Esophagus (tissue), 2 donors: ENCODE data around the gene USP40. TPM values are rescaled to one million over a fixed set of nuclear protein-coding genes. Genes with fewer than 3 reads are reported as not detected.

Experiments used
- H3K27ac ChIP-seq, 2 donors: one replicate each; pipeline ENCODE4 v1.5.1; 2013; ENCODE audit warnings: low read depth in 2 of 2, mild to moderate bottlenecking in 2 of 2, inconsistent platforms in 1 of 2, low read length in 1 of 2, moderate library complexity in 1 of 2
- H3K27me3 ChIP-seq, 2 donors: one replicate each; pipeline ENCODE4 v1.6.1; 2013; ENCODE audit warnings: low read length in 2 of 2, control low read depth in 1 of 2, mild to moderate bottlenecking in 1 of 2; ENCODE audit not compliant: insufficient read depth in 2 of 2, control insufficient read depth in 1 of 2
- H3K36me3 ChIP-seq, 2 donors: one replicate each; pipeline ENCODE4 v1.6.1; 2013; ENCODE audit warnings: low read length in 1 of 2; ENCODE audit not compliant: control insufficient read depth in 2 of 2, insufficient read depth in 2 of 2
- H3K4me1 ChIP-seq, 2 donors: one replicate each; pipeline ENCODE4 v1.6.1; 2013; ENCODE audit warnings: low read length in 1 of 2; ENCODE audit not compliant: control insufficient read depth in 2 of 2, insufficient read depth in 2 of 2
- H3K4me3 ChIP-seq, 2 donors: one replicate each; pipeline ENCODE4 v1.5.1; 2013; ENCODE audit warnings: low read length in 2 of 2, mild to moderate bottlenecking in 2 of 2, low read depth in 1 of 2, moderate library complexity in 1 of 2
- H3K9me3 ChIP-seq, 2 donors: one replicate each; pipeline ENCODE4 v1.6.1; 2013; ENCODE audit warnings: mild to moderate bottlenecking in 2 of 2, low read depth in 1 of 2, low read length in 1 of 2, moderate library complexity in 1 of 2; ENCODE audit not compliant: control insufficient read depth in 2 of 2, insufficient read depth in 1 of 2
- WGBS, 2 donors: extraction: QIAGEN DNeasy Blood & Tissue Kit; methylation state at CpG; one replicate each; pipeline ENCODE4 v1.1.7; 2013; 5-methylcytosine and 5-hydroxymethylcytosine counted together
- polyA plus RNA-seq, 2 donors: library from polyadenylated mRNA; stranded (reverse); fragments of 200-250 nt; gene quantifications; one replicate each; pipeline ENCODE4 v1.2.3, GENCODE V29; 2013
- donor health status: healthy with polysubstance abuse.
- donor health status: Bipolar disorder and iron deficiency.

Gene USP40
- polyA plus RNA-seq, 2 donors: 14.2 to 29.9 TPM

DNA sequence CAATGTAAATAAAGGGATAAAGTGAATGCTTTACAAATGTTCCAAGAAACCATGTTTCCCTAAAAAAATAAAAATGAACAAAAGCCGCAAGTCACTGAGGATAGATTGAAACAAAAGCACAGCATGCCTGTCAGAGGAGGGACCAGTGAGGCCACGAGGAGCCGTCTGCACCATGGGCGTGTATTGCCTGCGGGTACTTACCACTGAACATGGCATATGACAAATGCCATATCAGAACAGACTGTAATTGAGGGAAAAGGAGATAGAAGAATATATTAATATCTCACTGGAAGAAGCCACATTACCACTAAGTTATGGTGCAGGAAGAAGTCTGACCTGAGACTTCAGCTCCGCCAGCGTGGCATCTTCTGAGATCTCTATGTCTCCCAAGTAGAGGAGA is 75.8 kb downstream of the USP40 start:
- Histone ChIP-seq H3K9me3 (no peaks in the 10 kb centered on the region), H3K4me1 (peaks cover 0 to 4% of the 10 kb centered on the region in 2 donors), H3K27ac (peak overlapping the region; percentile 64 to 86), H3K4me3 (no peak overlapping the region), H3K36me3 (peaks cover 4 to 6% of the 10 kb centered on the region in 2 donors), H3K27me3 (no peaks in the 10 kb centered on the region)
- WGBS, 2 donors: 61 to 69% methylated on average over 7 of the region's 7 CpGs

DNA sequence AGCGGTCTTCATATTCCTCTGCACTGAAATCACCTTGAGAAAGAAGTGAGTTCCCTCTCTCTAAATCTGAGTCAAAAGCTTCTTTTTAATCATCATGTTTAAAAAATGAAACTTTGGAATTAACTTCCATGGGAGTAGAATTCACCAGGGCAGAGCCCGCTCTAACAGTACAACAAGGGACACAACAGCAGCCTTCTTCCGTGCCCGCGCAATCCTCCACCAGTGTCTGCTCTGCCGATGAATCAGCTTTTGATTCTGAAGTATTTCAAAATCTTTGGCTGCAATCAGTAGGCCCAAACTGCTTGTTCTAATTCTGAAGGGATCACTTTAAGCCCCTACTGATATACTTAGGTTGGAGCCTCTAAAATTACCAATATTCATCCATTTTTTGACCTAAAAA is 76.9 kb downstream of the USP40 start:
- Histone ChIP-seq H3K36me3 (peaks cover 6 to 9% of the 10 kb centered on the region in 2 donors), H3K4me1 (peaks cover 0 to 4% of the 10 kb centered on the region in 2 donors), H3K4me3 (no peak overlapping the region), H3K27ac (peak overlapping the region in 1 of 2 donors; percentile 22), H3K9me3 (no peaks in the 10 kb centered on the region), H3K27me3 (no peaks in the 10 kb centered on the region)
- WGBS, 2 donors: 70 to 78% methylated on average over 6 of the region's 6 CpGs

DNA sequence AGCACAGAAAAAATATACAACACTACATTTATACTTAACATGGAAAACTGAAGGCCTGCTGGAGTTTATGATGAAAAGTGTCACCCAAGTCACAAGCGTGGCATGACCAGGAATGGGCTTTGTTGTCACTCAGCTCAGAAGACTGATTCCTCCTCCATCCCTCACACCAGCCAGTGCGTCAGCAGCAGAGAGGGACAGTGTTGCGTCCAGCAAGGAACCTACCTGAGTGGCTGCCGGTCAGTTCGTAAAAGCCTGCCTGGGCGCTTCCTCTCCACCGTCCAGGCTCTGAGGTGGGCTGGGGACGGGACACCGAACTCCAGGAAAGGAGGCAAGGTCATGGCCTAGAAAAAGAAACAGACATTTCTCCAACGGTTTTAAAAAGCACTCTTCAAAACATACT is 77.4 kb downstream of the USP40 start:
- H3K27ac ChIP-seq: peak overlapping the region in 1 of 2 donors; percentile 38
- H3K4me1 ChIP-seq: peaks cover 0 to 4% of the 10 kb centered on the region in 2 donors
- H3K27me3 ChIP-seq: no peaks in the 10 kb centered on the region
- 86 to 88% methylated on average over 10 of the region's 10 CpGs for WGBS, 2 donors
- no peaks in the 10 kb centered on the region for H3K9me3 ChIP-seq
- peaks cover 6 to 9% of the 10 kb centered on the region in 2 donors for H3K36me3 ChIP-seq
- H3K4me3 ChIP-seq: no peak overlapping the region

DNA sequence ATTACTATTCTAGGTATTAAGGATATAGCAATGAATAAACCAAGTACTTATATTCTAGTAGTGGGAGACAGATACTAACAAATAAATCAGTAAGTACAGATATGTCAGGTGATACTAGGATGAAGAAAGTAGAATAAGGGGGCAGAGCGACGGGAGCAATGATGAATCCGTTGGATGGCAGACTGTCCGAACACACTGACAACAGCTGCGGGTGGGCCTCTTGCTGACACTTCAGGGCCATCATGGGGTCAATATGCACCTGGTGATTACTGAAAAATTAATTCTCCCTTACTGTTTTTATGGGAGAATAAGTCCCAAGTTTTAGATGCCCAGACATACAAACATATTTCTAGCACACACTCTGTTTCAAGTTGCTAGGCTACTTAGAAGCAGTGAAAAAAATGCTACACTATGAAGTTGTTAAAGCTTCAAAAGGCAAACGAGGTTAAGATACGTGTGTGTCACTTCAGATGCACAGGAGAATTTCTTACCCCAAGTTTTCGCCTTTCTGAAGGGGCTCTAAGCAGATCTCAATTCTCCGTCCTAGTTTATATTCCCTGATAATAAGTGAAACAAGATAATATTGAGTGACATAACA is 78.7 kb downstream of the USP40 start:
- Histone ChIP-seq H3K27ac (peak overlapping the region in 1 of 2 donors; percentile 31), H3K27me3 (no peaks in the 10 kb centered on the region), H3K9me3 (no peaks in the 10 kb centered on the region), H3K4me3 (no peak overlapping the region), H3K4me1 (peaks cover 0 to 4% of the 10 kb centered on the region in 2 donors), H3K36me3 (peaks cover 6 to 10% of the 10 kb centered on the region in 2 donors)
- WGBS, 2 donors: 80 to 83% methylated on average over 9 of the region's 9 CpGs

DNA sequence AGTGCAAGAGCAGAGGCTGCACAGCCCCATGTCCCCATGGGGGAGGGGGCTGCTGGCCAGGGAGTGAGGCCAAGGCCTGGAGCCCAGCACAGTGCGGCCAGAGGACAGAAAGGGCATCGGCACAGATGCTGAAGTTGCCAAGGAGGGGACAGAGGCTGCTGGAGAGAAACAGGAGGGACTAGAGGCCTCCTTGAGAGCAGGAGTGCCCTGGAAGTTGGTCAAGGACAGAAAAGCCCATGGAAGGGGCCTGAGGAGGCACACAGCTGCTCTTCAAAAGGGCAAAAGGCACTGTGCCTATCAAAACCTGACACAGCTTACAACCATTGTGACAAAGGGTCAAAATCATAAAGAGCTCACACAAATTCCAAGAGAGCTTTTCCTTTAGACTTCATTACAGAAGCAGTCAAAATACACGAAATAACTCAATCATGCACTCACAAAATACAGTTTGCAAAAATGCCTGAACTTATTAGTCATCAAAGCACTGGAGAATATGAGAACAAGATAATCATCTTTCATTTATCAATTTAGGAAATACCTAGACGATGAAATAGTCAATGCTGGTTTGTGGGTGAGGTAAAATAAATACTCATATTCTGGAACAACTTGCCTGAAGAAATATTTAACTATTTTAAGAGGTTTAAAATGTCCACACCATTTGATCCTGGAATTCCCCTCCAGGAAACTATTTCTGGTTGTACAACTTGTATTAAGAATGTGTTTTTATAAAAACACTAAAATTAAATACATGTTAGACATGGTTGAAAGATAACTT is 79.6 kb downstream of the USP40 start:
- Histone ChIP-seq H3K9me3 (no peaks in the 10 kb centered on the region), H3K27me3 (no peaks in the 10 kb centered on the region), H3K27ac (peak overlapping the region in 1 of 2 donors; percentile 68), H3K36me3 (peaks cover 6 to 13% of the 10 kb centered on the region in 2 donors), H3K4me3 (no peak overlapping the region), H3K4me1 (peaks cover 0 to 6% of the 10 kb centered on the region in 2 donors)
- WGBS, 2 donors: 37 to 49% methylated on average over 4 of the region's 4 CpGs

DNA sequence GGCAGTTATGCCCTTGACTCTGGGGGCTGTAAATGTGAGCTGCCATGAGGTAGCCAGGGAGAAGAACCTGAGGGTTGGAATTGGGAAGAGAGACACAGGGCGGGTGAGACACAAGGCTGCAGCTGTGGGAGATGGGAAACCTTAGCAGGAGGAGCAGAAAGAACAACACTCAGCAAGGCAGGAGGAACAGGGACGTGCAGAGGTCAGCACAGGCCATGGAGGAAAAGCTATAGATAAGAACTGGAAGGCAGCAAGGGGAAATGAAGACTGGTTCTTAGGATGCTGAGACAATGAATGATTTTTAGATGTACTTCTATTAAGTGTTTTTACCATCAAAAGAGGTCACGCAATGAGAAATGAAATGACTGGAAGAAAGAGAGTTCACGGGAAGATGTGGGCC is 80.2 kb downstream of the USP40 start:
- Histone ChIP-seq H3K4me1 (peaks cover 0 to 8% of the 10 kb centered on the region in 2 donors), H3K9me3 (no peaks in the 10 kb centered on the region), H3K4me3 (no peak overlapping the region), H3K27ac (no peak overlapping the region), H3K27me3 (no peaks in the 10 kb centered on the region), H3K36me3 (peaks cover 6 to 13% of the 10 kb centered on the region in 2 donors)
- WGBS, 2 donors: 89 to 90% methylated on average over 4 of the region's 4 CpGs

DNA sequence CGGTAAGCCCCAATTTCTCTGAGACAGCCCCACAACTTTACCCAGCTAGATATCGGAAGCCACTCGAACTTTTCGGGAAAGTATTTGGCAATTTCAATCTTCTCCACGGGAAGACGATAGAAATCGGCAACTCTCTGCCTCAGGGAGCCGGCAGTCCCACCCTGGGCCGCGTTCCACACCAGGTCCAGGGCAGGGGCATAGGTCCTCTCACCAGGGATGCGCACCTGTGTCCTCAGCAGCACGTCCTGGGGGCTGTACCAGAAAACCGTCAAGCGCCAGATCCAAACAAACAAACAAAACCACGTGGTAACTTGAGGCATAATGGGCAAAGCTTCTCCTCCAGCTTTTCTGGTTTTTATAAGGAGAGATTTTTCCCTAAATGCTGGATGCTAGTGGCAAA is 80.9 kb downstream of the USP40 start:
- peaks cover 0 to 8% of the 10 kb centered on the region in 2 donors for H3K4me1 ChIP-seq
- 91 to 93% methylated on average over 15 of the region's 15 CpGs for WGBS, 2 donors
- no peaks in the 10 kb centered on the region for H3K27me3 ChIP-seq
- peaks cover 3 to 11% of the 10 kb centered on the region in 2 donors for H3K36me3 ChIP-seq
- no peaks in the 10 kb centered on the region for H3K9me3 ChIP-seq
- no peak overlapping the region for H3K27ac ChIP-seq
- no peak overlapping the region for H3K4me3 ChIP-seq

DNA sequence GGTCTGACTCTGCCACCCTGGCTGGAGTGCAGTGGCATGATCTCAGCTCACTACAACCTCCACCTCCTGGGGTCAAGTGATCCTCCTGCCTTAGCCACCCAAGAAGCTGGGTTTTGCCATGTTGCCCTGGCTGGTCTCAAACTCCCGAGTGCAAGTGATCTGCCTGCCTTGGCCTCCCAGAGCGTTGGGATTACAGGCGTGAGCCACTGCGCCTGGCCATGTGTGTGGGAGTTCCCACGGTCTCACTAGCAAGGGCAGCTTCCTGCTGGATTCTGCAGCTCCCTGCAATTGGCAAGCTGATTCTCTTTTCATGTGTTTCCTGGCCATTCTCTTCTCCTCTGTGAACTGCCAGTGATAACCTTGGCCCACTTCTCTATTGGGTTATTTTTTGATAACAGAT is 84.0 kb downstream of the USP40 start:
- 56 to 62% methylated on average over 5 of the region's 5 CpGs for WGBS, 2 donors
- no peak overlapping the region for H3K4me3 ChIP-seq
- H3K4me1 ChIP-seq: peaks cover 3 to 10% of the 10 kb centered on the region in 2 donors
- no peaks in the 10 kb centered on the region for H3K27me3 ChIP-seq
- peaks cover 7 to 18% of the 10 kb centered on the region in 2 donors for H3K36me3 ChIP-seq
- peak overlapping the region; percentile 79 to 80 for H3K27ac ChIP-seq
- no peaks in the 10 kb centered on the region for H3K9me3 ChIP-seq

DNA sequence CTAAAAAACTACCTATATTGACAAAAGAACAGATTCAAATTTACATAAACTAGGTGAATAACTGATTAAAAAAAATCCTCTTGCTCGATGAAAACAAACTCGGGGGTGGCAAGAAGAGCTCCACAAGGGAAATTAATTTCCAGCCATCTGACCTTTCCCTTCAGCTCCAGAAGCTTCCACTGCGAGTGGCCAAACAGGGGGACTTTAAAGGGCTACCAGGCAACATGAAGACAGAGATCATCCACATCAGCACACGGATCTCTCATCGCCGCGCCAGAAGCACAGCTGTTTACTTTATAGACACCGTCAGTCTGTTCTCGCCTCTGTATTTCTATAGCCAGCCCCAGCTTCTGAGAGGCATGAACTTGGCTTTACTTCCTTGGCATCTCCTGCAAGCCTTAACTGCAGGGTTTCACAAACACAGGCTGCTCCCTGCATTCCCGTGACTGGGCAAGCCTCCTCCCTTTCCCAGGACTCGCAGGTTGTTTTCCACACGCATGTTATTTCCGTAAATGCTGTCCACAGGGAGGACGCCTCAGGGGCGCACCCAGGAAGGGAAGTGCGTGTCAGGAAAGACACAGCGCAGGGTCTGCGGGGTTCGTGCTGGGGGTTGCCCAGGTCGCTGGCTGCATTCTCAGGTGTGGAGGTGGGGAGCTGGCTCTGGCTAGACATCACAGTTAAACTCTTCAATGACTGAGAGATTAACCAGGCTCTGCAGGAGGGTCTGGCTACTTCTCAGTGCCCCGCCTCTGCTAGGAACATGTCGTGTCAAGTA is 85.0 kb downstream of the USP40 start:
- Histone ChIP-seq H3K4me3 (peak overlapping the region in 1 of 2 donors; percentile 7), H3K4me1 (peaks cover 3 to 6% of the 10 kb centered on the region in 2 donors), H3K36me3 (peaks cover 15 to 28% of the 10 kb centered on the region in 2 donors), H3K9me3 (no peaks in the 10 kb centered on the region), H3K27ac (peak overlapping the region; percentile 80 to 86), H3K27me3 (no peaks in the 10 kb centered on the region)
- WGBS, 2 donors: 43 to 54% methylated on average over 22 of the region's 22 CpGs
